COR-L47 (cell line): ENCODE measurements around the gene PRDM7.
"Not testable (repeated sequence)": the region's sequence is repeated elsewhere in the genome, so short reads cannot be mapped to it uniquely, and the experiment has no call there.

Experiments used
- DNase-seq: peaks from one replicate; lab custom pipeline; 2025; lab: John Stamatoyannopoulos, UW

PRDM7 gene

GRCh38 chr16:90077240-90077756, at the start of gene PRDM7:
Gene PRDM7 (minus strand): TSS chr16:90077331. CDS start chr16:90075910, 1,421 bp downstream.
- peak; percentile 97 for DNase-seq

DNA sequence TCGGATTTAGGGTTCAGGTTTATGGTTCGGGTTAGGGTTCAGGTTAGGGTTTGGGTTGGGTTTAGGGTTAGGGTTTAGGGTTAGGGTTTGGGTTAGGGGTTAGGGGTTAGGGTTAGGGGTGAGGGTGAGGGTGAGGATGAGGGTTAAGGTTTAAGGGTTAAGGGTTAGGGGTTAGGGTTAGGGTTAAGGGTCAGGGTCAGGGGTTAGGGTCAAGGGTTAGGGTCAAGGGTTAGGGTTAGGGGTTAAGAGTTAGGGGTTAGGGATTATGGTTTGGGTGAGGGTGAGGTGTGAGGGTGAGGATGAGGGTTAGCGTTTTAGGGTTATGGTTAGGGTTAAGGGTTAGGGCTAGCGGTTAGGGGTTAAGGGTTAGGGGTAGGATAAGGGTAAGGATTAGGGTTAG, 44.7 kb upstream of the PRDM7 start:
- not testable (repeated sequence) for DNase-seq

- not testable (repeated sequence) for DNase-seq
Measured at GRCh38 chr16:90107617-90108016, 30.5 kb upstream of the PRDM7 start.

DNA sequence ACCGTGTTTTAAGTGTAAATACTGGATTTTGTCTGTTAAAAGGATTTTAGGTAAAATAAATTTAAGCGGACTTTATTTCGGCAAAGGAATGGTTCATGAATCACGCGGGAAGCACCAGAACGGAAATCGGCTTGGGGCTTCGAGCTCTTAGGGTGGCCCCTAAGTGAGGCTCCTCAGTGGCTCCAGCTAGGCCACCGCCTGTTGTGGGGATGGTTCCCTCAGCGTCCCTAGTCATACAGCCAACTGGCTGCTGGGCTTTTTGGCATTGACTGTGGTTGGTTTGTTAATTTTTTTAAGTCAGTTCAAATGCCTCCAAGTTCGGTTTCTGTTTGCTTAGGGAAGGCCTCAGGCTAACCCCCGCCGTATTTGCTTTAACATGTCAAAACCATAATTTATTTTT, 29.9 kb upstream of the PRDM7 start:
- DNase-seq = not testable (repeated sequence)

DNA sequence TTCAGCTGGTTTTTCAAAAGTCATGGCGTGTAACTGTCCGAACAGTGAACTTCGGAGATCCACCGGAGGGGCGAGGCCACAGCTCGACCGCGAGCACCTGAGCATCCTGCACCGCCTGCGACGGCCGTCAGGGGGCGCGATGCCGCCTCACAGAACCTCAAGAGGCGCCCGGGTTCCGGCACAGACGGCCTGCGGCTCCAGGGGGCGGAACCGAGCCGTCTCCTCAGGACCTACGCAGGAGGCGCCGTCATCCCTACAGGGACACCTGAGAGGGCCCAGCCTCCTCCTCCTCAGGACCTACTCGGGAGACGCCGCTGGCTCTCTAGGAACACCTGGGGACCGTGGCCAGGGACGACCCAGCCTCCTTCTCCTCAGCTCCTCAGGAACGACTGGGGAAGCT, 29.1 kb upstream of the PRDM7 start:
- not testable (repeated sequence) for DNase-seq

DNA sequence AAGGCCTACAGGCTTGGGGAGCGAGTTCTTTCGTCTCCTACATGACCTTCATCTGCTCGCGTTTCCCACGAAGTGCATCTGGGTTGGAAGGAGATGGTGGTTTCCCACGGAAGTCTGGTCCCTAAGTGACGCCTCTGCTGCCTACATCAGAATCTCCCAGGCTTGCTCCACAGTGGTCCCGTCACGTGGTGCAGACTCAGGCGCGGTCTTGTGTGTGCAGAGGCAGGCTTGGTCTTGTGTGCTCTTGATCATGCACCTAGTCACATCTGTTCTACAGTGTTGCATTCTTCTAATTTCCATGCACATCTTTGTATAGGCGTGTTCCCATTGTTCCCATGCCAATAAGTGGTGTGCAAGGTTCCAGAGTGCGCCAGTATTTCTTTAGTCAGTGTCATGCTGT, 27.6 kb upstream of the PRDM7 start:
- not testable (repeated sequence) for DNase-seq

- not testable (repeated sequence) for DNase-seq
Measured at GRCh38 chr16:90102086-90102884, 25.2 kb upstream of the PRDM7 start.

GRCh38 chr16:90101332-90101731, 24.2 kb upstream of the PRDM7 start:
- not testable (repeated sequence) for DNase-seq

DNA sequence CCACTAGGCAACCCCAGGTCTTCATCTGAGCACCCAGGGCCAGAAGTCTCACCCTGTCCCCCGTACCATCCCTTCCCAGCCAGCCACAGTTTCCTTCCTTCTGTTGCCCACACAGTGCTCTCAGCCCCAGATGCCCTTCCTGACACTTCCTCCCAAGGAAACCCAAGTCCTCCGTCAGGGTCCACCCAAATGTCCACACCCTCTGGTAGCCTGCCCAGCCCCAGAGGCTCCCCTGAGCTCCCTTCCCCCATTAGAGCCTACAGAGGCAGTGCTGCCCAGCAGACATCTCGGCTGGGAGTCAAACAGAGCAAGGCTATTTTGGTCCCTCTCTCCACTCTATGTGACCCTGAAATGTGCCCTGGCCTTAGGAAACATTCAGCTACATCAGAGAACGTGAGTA, 23.7 kb upstream of the PRDM7 start:
- DNase-seq = not testable (repeated sequence)

GRCh38 chr16:90100229-90100628, 23.1 kb upstream of the PRDM7 start:
- not testable (repeated sequence) for DNase-seq

GRCh38 chr16:90098936-90099335, 21.8 kb upstream of the PRDM7 start:
- not testable (repeated sequence) for DNase-seq

- not testable (repeated sequence) for DNase-seq
Measured at GRCh38 chr16:90097010-90097684, 20.0 kb upstream of the PRDM7 start.

GRCh38 chr16:90094791-90095190, 17.7 kb upstream of the PRDM7 start:
- DNase-seq = not testable (repeated sequence)

- DNase-seq = not testable (repeated sequence)
Measured at GRCh38 chr16:90094296-90094695, 17.2 kb upstream of the PRDM7 start.

DNA sequence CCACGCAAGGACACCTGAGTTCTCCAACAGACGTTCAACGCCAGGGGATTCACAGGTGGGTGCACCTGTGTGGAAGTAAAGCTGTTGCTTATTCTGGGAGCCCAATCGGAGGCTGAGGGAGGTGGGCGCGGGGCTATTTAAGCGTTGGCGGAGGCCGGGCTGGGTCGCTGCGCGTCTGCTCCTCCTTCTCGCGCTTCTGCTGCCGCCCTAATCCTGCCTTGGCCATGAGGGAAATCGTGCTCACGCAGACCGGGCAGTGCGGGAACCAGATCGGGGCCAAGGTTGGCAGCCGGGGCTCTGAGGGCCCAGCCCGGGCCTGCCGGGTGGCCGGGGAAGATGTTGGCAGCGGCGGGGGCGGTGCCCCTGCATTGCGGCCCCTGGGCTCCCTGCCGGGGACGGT, 16.7 kb upstream of the PRDM7 start:
- not testable (repeated sequence) for DNase-seq

DNA sequence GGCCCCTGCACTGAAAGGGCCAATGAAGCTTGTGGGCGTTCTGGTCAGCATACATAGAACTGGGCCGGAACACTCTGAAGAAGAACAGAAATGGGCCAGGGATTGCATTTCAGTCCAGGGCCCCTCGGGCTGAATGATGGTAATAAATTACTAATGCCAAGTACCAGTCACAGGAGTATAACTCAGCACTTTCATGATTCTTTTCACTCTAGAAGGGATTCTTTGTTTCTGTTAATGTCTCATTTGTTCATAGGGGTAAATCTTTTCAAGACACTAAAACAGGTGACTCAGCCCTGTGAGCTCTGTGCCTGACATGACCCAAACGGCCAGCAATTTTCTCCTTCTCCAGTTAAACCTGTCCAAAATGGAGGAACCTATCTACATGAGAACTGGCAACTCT, 15.7 kb upstream of the PRDM7 start:
- DNase-seq = not testable (repeated sequence)

DNA sequence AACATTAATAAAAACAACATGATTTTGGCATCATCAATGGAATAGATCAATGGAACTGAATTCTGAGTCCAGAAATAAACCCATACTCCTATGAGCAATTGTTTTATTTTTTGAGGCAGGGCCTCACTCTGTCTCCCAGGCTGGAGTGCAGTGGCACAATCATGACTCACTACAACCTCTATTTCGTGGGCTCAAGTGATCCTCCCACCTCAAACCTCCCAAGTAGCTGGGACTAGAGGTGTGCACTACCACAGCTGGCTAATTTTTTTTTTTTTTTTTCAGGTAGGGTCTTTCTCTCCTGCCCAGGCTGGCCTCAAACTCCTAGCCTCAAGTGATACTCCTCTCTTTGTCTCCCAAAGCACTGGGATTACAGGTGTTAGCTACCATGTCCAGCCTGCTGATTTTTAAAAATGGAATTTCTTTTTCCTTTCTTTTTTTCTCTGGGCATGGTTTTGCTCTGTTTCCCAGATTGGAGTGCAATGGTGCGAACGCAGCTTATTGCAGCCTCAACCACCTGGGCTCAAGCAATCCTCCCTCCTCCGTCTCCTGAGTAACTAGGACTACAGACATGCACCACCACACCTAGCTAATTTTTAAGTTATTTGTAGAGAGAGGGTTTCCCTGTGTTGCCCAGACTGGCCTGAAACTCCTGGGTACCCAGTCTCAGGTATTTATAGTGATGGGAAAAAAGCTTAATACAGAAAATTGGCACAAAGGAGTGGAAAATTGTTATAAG, 7.3 kb upstream of the PRDM7 start:
- DNase-seq = no peak

- DNase-seq = no peak
Measured at GRCh38 chr16:90083139-90083538, 6.0 kb upstream of the PRDM7 start.

DNA sequence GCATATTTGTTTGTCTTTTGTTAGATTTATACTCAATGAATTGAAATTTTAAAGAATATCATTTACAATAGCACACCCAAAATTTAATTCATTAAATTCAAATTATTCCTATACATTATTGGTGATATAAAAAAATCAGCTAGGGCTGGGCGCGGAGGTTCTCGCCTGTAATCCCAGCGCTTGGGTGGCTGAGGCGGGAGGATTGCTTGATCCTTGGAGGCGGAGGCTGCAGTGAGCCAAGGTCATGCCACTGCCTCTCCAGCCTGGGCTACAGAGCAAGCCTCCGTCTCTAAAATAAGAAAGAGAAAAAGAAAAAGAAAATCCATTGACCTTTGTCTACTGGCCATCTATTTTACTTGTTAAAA, 4.5 kb upstream of the PRDM7 start:
- DNase-seq = no peak

- peak; percentile 75 for DNase-seq
Measured at GRCh38 chr16:90078579-90078895, 1.4 kb upstream of the PRDM7 start.

DNA sequence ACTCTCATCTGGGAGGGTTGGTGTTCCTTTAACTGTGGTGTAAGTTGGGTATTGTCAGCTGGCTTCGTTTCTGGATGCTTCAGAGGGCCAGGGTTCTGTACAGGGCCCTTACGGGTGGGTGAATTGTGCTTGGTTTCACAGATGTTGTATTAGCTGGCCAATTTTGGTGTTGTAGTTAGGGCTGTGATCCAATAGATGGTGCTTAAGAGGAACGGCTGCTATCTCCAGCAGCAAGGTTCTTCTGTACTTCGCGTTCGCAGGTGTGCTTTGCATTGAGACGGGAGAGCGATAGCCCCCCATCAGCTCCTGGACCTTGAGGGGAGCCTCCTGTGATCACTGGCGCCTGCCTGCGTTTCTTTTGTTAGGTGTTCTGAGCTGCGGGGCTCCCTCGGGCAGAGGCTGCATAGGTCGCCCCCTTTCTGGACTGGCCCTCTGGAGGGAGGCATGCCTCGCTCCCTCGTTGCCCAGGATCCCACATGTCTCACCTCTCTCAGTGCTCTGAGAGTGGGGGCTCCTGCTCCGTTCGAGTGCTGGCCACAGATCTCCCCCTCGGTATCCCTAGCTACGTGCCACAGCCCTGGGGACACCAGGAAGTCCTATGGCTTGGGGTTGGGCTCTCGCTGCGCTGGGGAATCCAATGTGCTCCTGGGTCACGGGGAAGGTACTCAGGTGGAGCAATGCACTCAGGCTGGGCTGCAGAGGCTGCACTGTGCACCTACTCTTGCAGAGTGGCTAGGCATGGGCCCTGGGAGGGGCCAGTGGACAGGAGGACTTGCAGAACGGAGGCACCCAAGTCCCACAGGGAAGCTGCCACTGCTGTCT, 837 bp upstream of the PRDM7 start:
- peak; percentile 65 for DNase-seq
